AG09309 (cell line): ENCODE results near the gene ARHGAP6.

Experiments
- DNase-seq: peaks from one replicate; pipeline ENCODE4 v3.0.0-alpha.2; 2010; ENCODE audit warnings: low read depth
- H3K4me3 ChIP-seq: 2 replicates; pipeline ENCODE4 v1.5.1; 2011; ENCODE audit warnings: mild to moderate bottlenecking, low read depth, low read length, moderate library complexity; ENCODE audit not compliant: control insufficient read depth
- CTCF ChIP-seq: IDR thresholded peaks from 2 replicates; pipeline ENCODE4 v1.5.1; 2011; ENCODE audit warnings: mild to moderate bottlenecking, low read depth, low read length, inconsistent platforms; ENCODE audit not compliant: insufficient read depth, control insufficient read depth; ENCODE audit errors: missing control alignments

Gene ARHGAP6

DNA sequence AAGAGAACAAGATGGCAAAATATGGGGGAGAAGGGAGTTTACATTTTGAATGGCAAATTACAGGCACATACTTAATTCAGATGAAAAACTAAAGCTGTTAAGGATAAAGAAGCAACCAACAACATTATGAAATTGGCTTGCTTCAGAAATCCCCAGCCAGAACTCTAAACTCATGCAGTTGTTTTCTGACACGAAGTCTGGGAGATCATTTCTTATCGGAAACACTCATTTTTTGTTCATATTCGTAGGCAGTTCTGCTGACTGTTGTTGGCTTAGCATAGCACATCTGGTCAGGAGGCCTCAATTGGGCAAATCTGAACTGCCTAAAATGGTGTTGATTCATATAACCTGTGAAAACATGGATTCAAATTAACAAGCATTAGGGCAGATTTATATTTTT, 33.0 kb upstream of the ARHGAP6 start:
- TF ChIP-seq CTCF = no peak
- no peak overlapping the region for H3K4me3 ChIP-seq
- no peak for DNase-seq

DNA sequence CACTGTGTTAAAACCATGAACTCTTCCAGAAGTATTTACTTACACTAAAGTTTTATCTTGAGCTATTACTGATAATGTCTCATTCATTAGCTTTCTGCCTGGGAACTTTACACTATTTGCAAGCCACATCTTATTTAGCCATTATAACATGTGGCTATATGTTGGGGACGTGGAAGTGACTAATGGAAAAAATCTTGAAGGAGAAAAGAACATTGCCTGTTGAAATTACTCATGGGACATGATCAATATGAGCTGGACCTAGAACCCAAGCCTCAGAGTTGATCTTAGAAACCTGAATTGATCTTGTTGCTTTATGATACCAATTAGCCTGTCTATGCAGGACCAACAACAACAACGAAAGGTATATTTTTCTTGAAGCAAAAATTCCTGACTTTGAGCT, 22.5 kb upstream of the ARHGAP6 start:
- no peak for DNase-seq
- TF ChIP-seq CTCF = no peak
- H3K4me3 ChIP-seq = no peak overlapping the region

- H3K4me3 ChIP-seq = no peak overlapping the region
- TF ChIP-seq CTCF = no peak
- DNase-seq = no peak
Observed at GRCh38 chrX:11687157-11687556, 21.4 kb upstream of the ARHGAP6 start.

GRCh38 chrX:11683057-11683456, 17.3 kb upstream of the ARHGAP6 start:
- H3K4me3 ChIP-seq = no peak overlapping the region
- no peak for DNase-seq
- TF ChIP-seq CTCF = no peak

DNA sequence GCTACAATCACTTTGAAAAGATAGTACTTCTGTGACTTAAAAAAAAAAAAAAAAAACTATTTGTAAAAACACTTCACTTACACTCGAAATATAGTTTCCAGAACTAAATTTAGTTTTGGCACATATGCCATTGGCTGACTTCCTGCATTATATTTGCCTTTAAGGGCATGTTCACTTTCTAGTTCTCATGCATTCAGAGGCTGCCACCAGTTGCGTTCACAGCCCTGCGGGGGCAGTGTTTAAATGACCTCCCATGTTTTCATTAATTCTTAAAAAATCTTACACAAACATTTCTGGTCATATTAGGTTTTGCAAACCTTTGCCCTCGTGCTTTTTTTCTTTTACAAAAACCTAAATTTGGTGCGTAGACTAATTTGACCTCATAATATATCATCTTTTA, 12.4 kb upstream of the ARHGAP6 start:
- no peak for DNase-seq
- peak; percentile 28 for TF ChIP-seq CTCF
- no peak overlapping the region for H3K4me3 ChIP-seq

DNA sequence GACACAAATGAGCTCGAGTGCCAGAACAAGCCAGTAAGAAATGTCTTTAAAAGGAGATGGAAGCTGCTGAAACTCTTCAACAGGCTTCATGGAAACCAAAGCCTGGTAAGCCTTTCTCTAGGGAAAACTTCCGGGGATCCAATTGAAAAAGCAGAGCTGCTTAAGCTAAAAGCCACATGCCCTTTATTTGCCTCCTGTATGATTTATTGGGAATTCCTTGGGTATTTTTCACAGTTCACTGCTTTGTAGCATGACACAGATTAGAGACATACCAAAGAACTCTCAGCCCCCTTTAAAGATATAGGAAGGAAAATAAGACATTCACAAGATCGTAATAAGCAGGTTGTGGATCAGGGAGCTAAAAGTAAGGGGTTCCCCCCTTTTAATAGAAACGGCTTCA, 6.5 kb upstream of the ARHGAP6 start:
- no peak for TF ChIP-seq CTCF
- no peak for DNase-seq

DNA sequence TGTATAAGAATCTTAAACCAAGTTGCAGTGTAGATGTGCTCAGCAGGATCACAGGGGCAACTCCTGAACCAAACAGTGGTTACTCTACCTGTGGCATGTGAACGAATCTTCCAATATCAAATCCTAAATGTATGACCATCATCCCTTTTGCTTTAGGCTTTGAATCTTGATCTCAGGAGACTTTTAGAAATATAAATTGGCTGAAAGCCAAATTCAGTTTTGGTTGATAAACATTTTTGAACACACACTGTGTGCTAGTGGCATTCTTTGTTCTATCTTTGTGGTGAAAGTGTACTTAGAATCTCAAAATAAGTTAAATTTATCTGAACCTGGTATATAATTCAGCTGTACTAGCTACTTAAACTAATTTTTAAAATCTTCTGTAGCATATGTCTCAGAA, 4.6 kb upstream of the ARHGAP6 start:
- no peak for TF ChIP-seq CTCF
- H3K4me3 ChIP-seq = no peak overlapping the region

More for the DNA sequence above, 6.5 kb upstream of the ARHGAP6 start:
- no peak overlapping the region for H3K4me3 ChIP-seq

More for the DNA sequence above, 4.6 kb upstream of the ARHGAP6 start:
- DNase-seq = no peak
